GM19468 (cell line): ENCODE measurements around the gene JAKMIP1.
A peak's percentile ranks its signal among the peaks of the same experiment; 100 is the strongest.
"Not testable (repeated sequence)": the region's sequence is repeated elsewhere in the genome, so short reads cannot be mapped to it uniquely, and the experiment has no call there.

Experiments used
- ATAC-seq: cut with Tn5 transposase; IDR thresholded peaks from one replicate; pipeline ENCODE4 v1.9.1; 2021; ENCODE audit warnings: mild to moderate bottlenecking, moderate library complexity, moderate number of reproducible peaks; ENCODE audit not compliant: unreplicated experiment; ENCODE audit errors: extremely low read depth

The JAKMIP1 gene

GRCh38 chr4:6229671-6230501 is 29.5 kb upstream of the JAKMIP1 start:
- ATAC-seq, result no peak

GRCh38 chr4:6229095-6229494 is 28.7 kb upstream of the JAKMIP1 start:
- no peak for ATAC-seq

- ATAC-seq, result no peak
Observed at GRCh38 chr4:6228158-6229067, 28.1 kb upstream of the JAKMIP1 start.

GRCh38 chr4:6227412-6228157 is 27.2 kb upstream of the JAKMIP1 start:
- no peak for ATAC-seq

GRCh38 chr4:6226506-6226905 is 26.2 kb upstream of the JAKMIP1 start:
- no peak for ATAC-seq

- no peak for ATAC-seq
Observed at GRCh38 chr4:6225469-6225868, 25.1 kb upstream of the JAKMIP1 start.

- no peak for ATAC-seq
Observed at GRCh38 chr4:6224735-6225134, 24.4 kb upstream of the JAKMIP1 start.

GRCh38 chr4:6222761-6223292 is 22.5 kb upstream of the JAKMIP1 start:
- no peak for ATAC-seq

- ATAC-seq, result no peak
Observed at GRCh38 chr4:6221851-6222760, 21.8 kb upstream of the JAKMIP1 start.

- no peak for ATAC-seq
Observed at GRCh38 chr4:6221301-6221850, 21.0 kb upstream of the JAKMIP1 start.

GRCh38 chr4:6217716-6218381 is 17.5 kb upstream of the JAKMIP1 start:
- ATAC-seq, result peak; percentile 67

GRCh38 chr4:6216588-6216987 is 16.2 kb upstream of the JAKMIP1 start:
- ATAC-seq, result no peak

GRCh38 chr4:6209921-6210320 is 9.6 kb upstream of the JAKMIP1 start:
- ATAC-seq, result no peak

GRCh38 chr4:6209291-6209690 is 8.9 kb upstream of the JAKMIP1 start:
- ATAC-seq, result not testable (repeated sequence)

GRCh38 chr4:6208416-6208815 is 8.1 kb upstream of the JAKMIP1 start:
- no peak for ATAC-seq

- ATAC-seq, result no peak
Observed at GRCh38 chr4:6207602-6208001, 7.3 kb upstream of the JAKMIP1 start.

GRCh38 chr4:6206771-6207290 is 6.5 kb upstream of the JAKMIP1 start:
- no peak for ATAC-seq

GRCh38 chr4:6205973-6206372 is 5.6 kb upstream of the JAKMIP1 start:
- ATAC-seq, result no peak
